MM.1S (cell line): ENCODE results near the gene LIMS2.

ENCODE experiments used
- EZH2phosphoT487 ChIP-seq: fragments of 300-600 bp; sonication (generic); IDR thresholded peaks from 2 replicates; pipeline ENCODE4 v1.6.1; 2018; ENCODE audit warnings: antibody characterized with exemption, low read length
- TF ChIP-seq, protein P1 (sequence below): fragments of 300-600 bp; sonication (generic); IDR thresholded peaks from 2 replicates; pipeline ENCODE4 v1.5.1; 2016; ENCODE audit warnings: antibody characterized with exemption, low read length, mixed read lengths

DNA sequence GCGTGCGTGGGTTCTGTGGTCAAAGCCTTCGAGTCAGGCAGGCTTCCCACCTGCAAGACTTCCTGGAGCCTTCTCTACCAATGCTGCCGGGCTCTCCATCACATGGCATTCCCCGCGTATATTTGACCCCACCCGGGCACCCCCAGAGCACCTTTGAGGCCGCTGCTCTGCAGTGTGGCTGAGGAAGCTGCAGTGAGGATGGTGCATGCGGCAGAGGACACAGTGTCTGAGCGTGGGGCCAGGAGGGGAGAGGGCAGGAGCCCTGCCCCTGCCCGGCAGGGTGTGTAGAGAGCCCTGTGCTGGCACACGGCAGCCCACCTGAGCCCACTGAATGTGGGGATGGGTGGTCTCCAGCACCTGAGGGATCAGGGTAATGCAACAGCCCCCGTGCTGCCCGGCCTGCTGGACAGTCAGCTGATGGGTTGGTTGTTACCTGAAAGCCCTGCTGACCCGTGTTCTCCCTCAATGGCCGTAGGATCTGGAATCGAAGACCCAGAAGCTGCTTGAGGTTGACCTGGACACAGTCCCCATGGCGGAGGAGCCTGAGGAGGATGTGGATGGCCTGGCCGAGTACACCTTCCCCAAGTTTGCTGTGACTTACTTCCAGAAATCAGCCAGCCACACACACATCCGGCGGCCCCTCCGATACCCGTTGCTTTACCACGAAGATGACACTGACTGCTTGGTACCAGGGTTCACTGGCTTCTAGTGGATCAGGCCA lies 66.1 kb downstream of the LIMS2 start:
- TF ChIP-seq, protein P1, sequence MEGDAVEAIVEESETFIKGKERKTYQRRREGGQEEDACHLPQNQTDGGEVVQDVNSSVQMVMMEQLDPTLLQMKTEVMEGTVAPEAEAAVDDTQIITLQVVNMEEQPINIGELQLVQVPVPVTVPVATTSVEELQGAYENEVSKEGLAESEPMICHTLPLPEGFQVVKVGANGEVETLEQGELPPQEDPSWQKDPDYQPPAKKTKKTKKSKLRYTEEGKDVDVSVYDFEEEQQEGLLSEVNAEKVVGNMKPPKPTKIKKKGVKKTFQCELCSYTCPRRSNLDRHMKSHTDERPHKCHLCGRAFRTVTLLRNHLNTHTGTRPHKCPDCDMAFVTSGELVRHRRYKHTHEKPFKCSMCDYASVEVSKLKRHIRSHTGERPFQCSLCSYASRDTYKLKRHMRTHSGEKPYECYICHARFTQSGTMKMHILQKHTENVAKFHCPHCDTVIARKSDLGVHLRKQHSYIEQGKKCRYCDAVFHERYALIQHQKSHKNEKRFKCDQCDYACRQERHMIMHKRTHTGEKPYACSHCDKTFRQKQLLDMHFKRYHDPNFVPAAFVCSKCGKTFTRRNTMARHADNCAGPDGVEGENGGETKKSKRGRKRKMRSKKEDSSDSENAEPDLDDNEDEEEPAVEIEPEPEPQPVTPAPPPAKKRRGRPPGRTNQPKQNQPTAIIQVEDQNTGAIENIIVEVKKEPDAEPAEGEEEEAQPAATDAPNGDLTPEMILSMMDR = no peak
- TF ChIP-seq EZH2phosphoT487 = no peak
